ENCODE data around the gene CBLC. TPM values are rescaled to one million over a fixed set of nuclear protein-coding genes. Genes with fewer than 3 reads are reported as not detected.

Gene CBLC
- not detected for polyA plus RNA-seq (2012; ENCODE audit: insufficient read length, low read depth)

- no peak for TF ChIP-seq POLR2AphosphoS5 (IDR thresholded peaks at IDR 0.05; ENCODE audit: low read depth, low read length)
- TF ChIP-seq FOXP2 (optimal IDR thresholded peaks at IDR 0.05; ENCODE audit: borderline replicate concordance, extremely low read depth, extremely low read length, insufficient read depth): no peak
- no peak for TF ChIP-seq REST (IDR thresholded peaks at IDR 0.05; ENCODE audit: insufficient read depth in 1 of 2, low read depth in 2 of 2, low read length in 2 of 2)
- TF ChIP-seq SIN3A (IDR thresholded peaks at IDR 0.05; ENCODE audit: borderline replicate concordance, insufficient read depth, low read length): no peak
- no peak for TF ChIP-seq TAF1 (IDR thresholded peaks at IDR 0.05; ENCODE audit: borderline replicate concordance, insufficient read depth, low read length)
Observed at GRCh38 chr19:44777715-44778347, at the start of gene CBLC. TSS of gene CBLC (plus strand) at chr19:44777890. CDS start at chr19:44777932, 42 bp downstream.

- TF ChIP-seq POLR2AphosphoS5 (IDR thresholded peaks at IDR 0.05; ENCODE audit: low read depth, low read length): no peak
- TF ChIP-seq TAF1 (IDR thresholded peaks at IDR 0.05; ENCODE audit: borderline replicate concordance, insufficient read depth, low read length): no peak
- TF ChIP-seq FOXP2 (optimal IDR thresholded peaks at IDR 0.05; ENCODE audit: borderline replicate concordance, extremely low read depth, extremely low read length, insufficient read depth): no peak
- no peak for TF ChIP-seq REST (IDR thresholded peaks at IDR 0.05; ENCODE audit: insufficient read depth in 1 of 2, low read depth in 2 of 2, low read length in 2 of 2)
- no peak for TF ChIP-seq SIN3A (IDR thresholded peaks at IDR 0.05; ENCODE audit: borderline replicate concordance, insufficient read depth, low read length)
Observed at GRCh38 chr19:44728178-44728577, 49.5 kb upstream of the CBLC start.

- TF ChIP-seq FOXP2 (optimal IDR thresholded peaks at IDR 0.05; ENCODE audit: borderline replicate concordance, extremely low read depth, extremely low read length, insufficient read depth) (no peak), POLR2AphosphoS5 (IDR thresholded peaks at IDR 0.05; ENCODE audit: low read depth, low read length) (no peak), TAF1 (IDR thresholded peaks at IDR 0.05; ENCODE audit: borderline replicate concordance, insufficient read depth, low read length) (no peak), REST (IDR thresholded peaks at IDR 0.05; ENCODE audit: insufficient read depth in 1 of 2, low read depth in 2 of 2, low read length in 2 of 2) (no peak), SIN3A (IDR thresholded peaks at IDR 0.05; ENCODE audit: borderline replicate concordance, insufficient read depth, low read length) (no peak)
Observed at GRCh38 chr19:44729516-44730033, 48.1 kb upstream of the CBLC start.

GRCh38 chr19:44731081-44731480, 46.6 kb upstream of the CBLC start:
- no peak for TF ChIP-seq FOXP2 (optimal IDR thresholded peaks at IDR 0.05; ENCODE audit: borderline replicate concordance, extremely low read depth, extremely low read length, insufficient read depth)
- no peak for TF ChIP-seq TAF1 (IDR thresholded peaks at IDR 0.05; ENCODE audit: borderline replicate concordance, insufficient read depth, low read length)
- TF ChIP-seq SIN3A (IDR thresholded peaks at IDR 0.05; ENCODE audit: borderline replicate concordance, insufficient read depth, low read length): no peak
- no peak for TF ChIP-seq REST (IDR thresholded peaks at IDR 0.05; ENCODE audit: insufficient read depth in 1 of 2, low read depth in 2 of 2, low read length in 2 of 2)
- no peak for TF ChIP-seq POLR2AphosphoS5 (IDR thresholded peaks at IDR 0.05; ENCODE audit: low read depth, low read length)
